B cell (primary cell): Measurements from ENCODE around the gene SIAH2. TPM values are rescaled to one million over a fixed set of nuclear protein-coding genes. Genes with fewer than 3 reads are reported as not detected.

ENCODE experiments used
- ATAC-seq: fragments of 200-7000 bp; cut with Tn5 transposase; one replicate; pipeline ENCODE4 v1.10.0; 2021; ENCODE audit warnings: low read depth, mild to moderate bottlenecking, moderate number of reproducible peaks, moderate library complexity
- CTCF ChIA-PET: fragments of 350-600 bp; sonication (Branson Sonifier 250); formaldehyde crosslinking; loops from one replicate; lab custom pipeline; 2021; ENCODE audit warnings: antibody characterized with exemption, inconsistent platforms; lab: Charles Lee
- POLR2A ChIA-PET: fragments of 350-600 bp; sonication (Branson Sonifier 250); formaldehyde crosslinking; loops from one replicate; lab custom pipeline; 2021; ENCODE audit warnings: antibody characterized with exemption; lab: Charles Lee
- DNase-seq: peaks from one replicate; pipeline ENCODE4 v3.0.0; 2013
- H2AFZ ChIP-seq: 2 replicates; pipeline ENCODE4 v1.6.1; 2012; ENCODE audit warnings: mild to moderate bottlenecking, low read depth, low read length; ENCODE audit not compliant: insufficient read depth, poor library complexity, severe bottlenecking
- H3K27ac ChIP-seq, 2 donors: 1 replicate in 1 of 2; 2 replicates in 1 of 2; pipeline ENCODE4 v1.5.1; 2012 to 2013; ENCODE audit warnings: low read length in 2 of 2, mild to moderate bottlenecking in 2 of 2, moderate library complexity in 1 of 2
- H3K27me3 ChIP-seq, 4 experiments: fragments of 200-600 bp in 1 of 4; sonication (generic) in 1 of 4; replicated peaks in 1 of 4; 1 replicate in 2 of 4; 2 replicates in 2 of 4; pipeline versions ENCODE4 v1.6.1 to v1.7.0; 2013 to 2016; ENCODE audit warnings: low read length in 3 of 4, mild to moderate bottlenecking in 2 of 4, mixed read lengths in 1 of 4, moderate library complexity in 1 of 4; ENCODE audit not compliant: insufficient read depth in 4 of 4, control insufficient read depth in 3 of 4; ENCODE audit errors: control extremely low read depth in 1 of 4
- H3K36me3 ChIP-seq, 2 experiments: replicated peaks in 1 of 2; 1 replicate in 1 of 2; 2 replicates in 1 of 2; pipeline versions ENCODE4 v1.6.1 to v1.7.1; 2013; ENCODE audit warnings: low read length in 1 of 2; ENCODE audit not compliant: insufficient read depth in 2 of 2, control insufficient read depth in 1 of 2; ENCODE audit errors: control extremely low read depth in 1 of 2, extremely low read depth in 1 of 2
- H3K4me1 ChIP-seq, 2 donors: fragments of 200-600 bp in 1 of 2; sonication (generic) in 1 of 2; 1 replicate in 1 of 2; 2 replicates in 1 of 2; pipeline versions ENCODE4 v1.5.1 to v1.6.1; 2013 to 2017; ENCODE audit warnings: low read length in 2 of 2; ENCODE audit not compliant: control insufficient read depth in 2 of 2, insufficient read depth in 2 of 2
- H3K4me2 ChIP-seq: replicated peaks from 2 replicates; pipeline ENCODE3; 2012; ENCODE audit warnings: mild to moderate bottlenecking, low read depth, low read length; ENCODE audit not compliant: poor library complexity, severe bottlenecking
- H3K4me3 ChIP-seq, 5 experiments: fragments of 200-600 bp in 1 of 5; sonication (generic) in 1 of 5; 1 replicate in 3 of 5; 2 replicates in 2 of 5; pipeline versions ENCODE4 v1.5.1 to v1.7.0; 2011 to 2016; ENCODE audit warnings: low read length in 4 of 5, mild to moderate bottlenecking in 4 of 5, low read depth in 2 of 5, control low read depth in 1 of 5, moderate library complexity in 1 of 5; ENCODE audit not compliant: insufficient read depth in 1 of 5; ENCODE audit errors: control extremely low read depth in 1 of 5, extremely low read depth in 1 of 5
- H3K79me2 ChIP-seq: fragments of 200-600 bp; sonication (generic); one replicate; pipeline ENCODE4 v1.6.0; 2016; ENCODE audit warnings: low read length; ENCODE audit not compliant: control insufficient read depth, insufficient read depth
- H3K9ac ChIP-seq: fragments of 200-600 bp; sonication (generic); 2 replicates; pipeline ENCODE4 v1.6.1; 2017; ENCODE audit warnings: mild to moderate bottlenecking, low read length, moderate library complexity
- H3K9me3 ChIP-seq, 3 donors: one replicate each; pipeline versions ENCODE4 v1.6.1 to v1.7.1; 2013; ENCODE audit warnings: low read length in 2 of 3; ENCODE audit not compliant: control insufficient read depth in 2 of 3, insufficient read depth in 1 of 3; ENCODE audit errors: control extremely low read depth in 1 of 3
- H4K20me1 ChIP-seq: 2 replicates; pipeline ENCODE4 v1.6.0; 2012; ENCODE audit warnings: mild to moderate bottlenecking, low read length; ENCODE audit not compliant: insufficient read depth, control insufficient read depth, poor library complexity, severe bottlenecking
- H3K27ac Mint-ChIP-seq: one replicate; pipeline ENCODE4 v1.8.0; 2021; ENCODE audit warnings: mixed read lengths
- H3K27me3 Mint-ChIP-seq: one replicate; pipeline ENCODE4 v1.8.0; 2021; ENCODE audit warnings: mixed read lengths
- H3K4me1 Mint-ChIP-seq: one replicate; pipeline ENCODE4 v1.8.0; 2021; ENCODE audit warnings: mixed read lengths
- H3K4me3 Mint-ChIP-seq: one replicate; pipeline ENCODE4 v1.8.0; 2021; ENCODE audit warnings: mixed read lengths
- H3K9me3 Mint-ChIP-seq: one replicate; pipeline ENCODE4 v1.8.0; 2022; ENCODE audit warnings: mixed read lengths; ENCODE audit not compliant: insufficient read depth
- EZH2 ChIP-seq: IDR thresholded peaks from 2 replicates; pipeline ENCODE4 v1.6.1; 2012; ENCODE audit warnings: borderline replicate concordance, low read depth, mild to moderate bottlenecking, moderate library complexity, low read length; ENCODE audit not compliant: insufficient read depth, poor library complexity, severe bottlenecking
- WGBS: methylation state at CpG from one replicate; pipeline ENCODE4 v1.1.5; 2013; ENCODE audit warnings: missing lambda C conversion rate; ENCODE audit not compliant: insufficient coverage; 5-methylcytosine and 5-hydroxymethylcytosine counted together
- intact Hi-C: fragments of 100-400 bp; cut with micrococcal nuclease; formaldehyde crosslinking; loops from one replicate; pipeline ENCODE4 v1.10.0; 2022
- polyA plus RNA-seq: library from polyadenylated mRNA; depleted of rRNA; stranded (reverse); fragments of >200 nt; gene quantifications from 2 replicates; pipeline ENCODE4 v1.2.3, GENCODE V29; 2012
- total RNA-seq, 2 donors: library from RNA; stranded (reverse); fragments of 120-200 nt in 1 of 2; gene quantifications; 1 replicate in 1 of 2; 2 replicates in 1 of 2; pipeline versions ENCODE4 v1.2.3 to v1.2.4, GENCODE V29; 2013 to 2022
- TF ChIP-seq, protein P1 (sequence below): fragments of 200-600 bp; IDR thresholded peaks from one replicate; pipeline ENCODE4 v1.8.0; 2022; ENCODE audit warnings: antibody characterized with exemption, mild to moderate bottlenecking

The SIAH2 gene
- total and polyA plus RNA-seq, 2 donors (not counting 1 experiment from before 2014, with no cell fraction given), result 22.3 to 83.4 TPM

DNA sequence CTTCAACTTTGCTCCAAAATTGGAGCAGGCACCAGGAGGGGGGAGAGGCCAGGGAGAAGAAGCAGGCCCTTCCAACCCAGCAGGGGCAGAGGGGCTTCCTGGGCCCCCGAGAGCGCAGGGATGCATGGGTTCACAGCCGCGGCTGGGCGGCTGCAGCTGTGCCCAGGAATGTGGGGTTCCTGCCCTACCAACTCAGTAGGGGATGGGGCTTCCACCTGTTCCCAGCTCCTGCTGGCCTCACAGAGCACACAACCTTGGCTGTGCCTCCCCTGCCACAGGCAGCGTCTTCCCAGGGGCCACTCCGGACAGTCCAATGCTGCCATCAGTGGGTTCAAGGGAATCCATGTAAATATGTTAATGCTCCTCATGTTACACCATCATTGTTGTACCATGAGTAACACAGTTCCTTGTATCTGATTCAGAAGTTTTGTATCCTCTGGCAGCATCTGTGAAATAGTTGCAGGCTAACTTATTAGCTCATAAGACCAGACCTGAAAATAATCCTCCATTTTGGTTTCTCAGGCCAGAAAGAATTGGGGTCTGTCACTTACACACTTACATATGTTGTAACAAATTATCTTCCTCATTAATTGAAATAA, 12.1 kb upstream of the SIAH2 start:
- TF ChIP-seq EZH2, result no peak
- TF ChIP-seq, protein P1, sequence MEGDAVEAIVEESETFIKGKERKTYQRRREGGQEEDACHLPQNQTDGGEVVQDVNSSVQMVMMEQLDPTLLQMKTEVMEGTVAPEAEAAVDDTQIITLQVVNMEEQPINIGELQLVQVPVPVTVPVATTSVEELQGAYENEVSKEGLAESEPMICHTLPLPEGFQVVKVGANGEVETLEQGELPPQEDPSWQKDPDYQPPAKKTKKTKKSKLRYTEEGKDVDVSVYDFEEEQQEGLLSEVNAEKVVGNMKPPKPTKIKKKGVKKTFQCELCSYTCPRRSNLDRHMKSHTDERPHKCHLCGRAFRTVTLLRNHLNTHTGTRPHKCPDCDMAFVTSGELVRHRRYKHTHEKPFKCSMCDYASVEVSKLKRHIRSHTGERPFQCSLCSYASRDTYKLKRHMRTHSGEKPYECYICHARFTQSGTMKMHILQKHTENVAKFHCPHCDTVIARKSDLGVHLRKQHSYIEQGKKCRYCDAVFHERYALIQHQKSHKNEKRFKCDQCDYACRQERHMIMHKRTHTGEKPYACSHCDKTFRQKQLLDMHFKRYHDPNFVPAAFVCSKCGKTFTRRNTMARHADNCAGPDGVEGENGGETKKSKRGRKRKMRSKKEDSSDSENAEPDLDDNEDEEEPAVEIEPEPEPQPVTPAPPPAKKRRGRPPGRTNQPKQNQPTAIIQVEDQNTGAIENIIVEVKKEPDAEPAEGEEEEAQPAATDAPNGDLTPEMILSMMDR, result no peak
- WGBS, result 92% methylated on average over 6 of the region's 7 CpGs
- Mint-ChIP-seq H3K27ac (no peak overlapping the region), H3K9me3 (no peaks in the 10 kb centered on the region), H3K4me1 (no peaks in the 10 kb centered on the region), H3K27me3 (peaks cover 3% of the 10 kb centered on the region), H3K4me3 (no peak overlapping the region)
- Histone ChIP-seq H3K27me3 (no peaks in the 10 kb centered on the region), H3K9ac (no peak overlapping the region), H4K20me1 (no peaks in the 10 kb centered on the region), H3K36me3 (no peaks in the 10 kb centered on the region), H3K4me1 (no peaks in the 10 kb centered on the region), H3K27ac (no peak overlapping the region), H2AFZ (no peak overlapping the region), H3K9me3 (peaks cover 0 to 3% (median 0%) of the 10 kb centered on the region in 3 donors), H3K4me2 (no peak overlapping the region), H3K79me2 (no peaks in the 10 kb centered on the region), H3K4me3 (no peak overlapping the region)
- intact Hi-C loops, result no loop called here
- ATAC-seq (no peak), DNase-seq (no peak)
- POLR2A ChIA-PET, result interaction anchor here (0.8 kb wide), 1 partner anchor 14 kb away, joined by 3 read pairs; no protein-coding TSS in a partner anchor
- CTCF ChIA-PET, result interaction anchor here (2.5 kb wide), 1 partner anchor 12 kb away, joined by 14 read pairs; no protein-coding TSS in a partner anchor

DNA sequence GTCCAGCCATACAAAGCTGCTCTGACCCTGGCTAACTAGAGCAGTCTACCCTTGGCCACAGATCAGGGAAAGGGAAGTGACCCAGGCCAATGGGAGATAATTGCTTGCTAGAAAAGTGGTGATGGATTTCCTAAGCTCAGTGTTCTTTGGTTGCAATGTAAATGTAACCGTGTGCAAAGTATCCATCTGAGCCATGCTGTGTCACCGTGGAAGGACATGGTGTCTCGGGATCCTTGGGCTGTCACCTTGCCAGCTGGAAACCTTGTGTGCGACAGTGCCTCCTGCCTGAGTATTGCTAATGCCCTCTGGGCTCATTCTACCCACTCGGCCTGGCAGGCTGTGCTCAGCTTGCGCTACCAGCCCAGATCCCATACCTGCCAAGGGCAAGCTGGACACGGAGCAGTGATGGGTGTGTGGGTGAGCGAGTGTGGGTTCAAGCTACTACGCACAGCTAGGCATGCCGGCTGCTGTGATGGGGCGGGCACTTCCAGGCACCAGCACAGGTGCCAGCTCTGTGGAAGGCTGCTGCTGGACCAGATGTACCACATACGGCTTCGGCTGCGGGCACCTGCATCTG, 10.7 kb upstream of the SIAH2 start:
- Mint-ChIP-seq H3K4me3 (no peak overlapping the region), H3K4me1 (no peaks in the 10 kb centered on the region), H3K27ac (no peak overlapping the region), H3K9me3 (no peaks in the 10 kb centered on the region), H3K27me3 (peaks cover 3% of the 10 kb centered on the region)
- Histone ChIP-seq H3K9ac (no peak overlapping the region), H3K27me3 (no peaks in the 10 kb centered on the region), H3K4me3 (no peak overlapping the region), H3K27ac (no peak overlapping the region), H3K36me3 (no peaks in the 10 kb centered on the region), H3K4me2 (no peak overlapping the region), H3K79me2 (no peaks in the 10 kb centered on the region), H4K20me1 (no peaks in the 10 kb centered on the region), H3K4me1 (no peaks in the 10 kb centered on the region), H2AFZ (no peak overlapping the region), H3K9me3 (no peaks in the 10 kb centered on the region)
- ATAC-seq, result no peak
- TF ChIP-seq, protein P1, result no peak
- no peak for TF ChIP-seq EZH2
- ChIA-PET CTCF (interaction anchor here (1.0 to 2.5 kb wide), 4 partner anchors 11 to 52 kb away, joined by 3 to 14 read pairs (median 4); partner anchors contain the start of gene SIAH2), POLR2A (no interaction called here)
- no peak for DNase-seq
- intact Hi-C loops, result no loop called here
- WGBS, result 97% methylated on average over 14 of the region's 14 CpGs
